ENCODE measurements around the gene ARHGAP26. TPM values are rescaled to one million over a fixed set of nuclear protein-coding genes. Genes with fewer than 3 reads are reported as not detected.

ARHGAP26 gene
- total and polyA plus RNA-seq, 9 donors: 1.9 to 47.1 (median 12.0) TPM

GRCh38 chr5:142846406-142846805 is 76.2 kb downstream of the ARHGAP26 start:
- Histone ChIP-seq H3K27ac (no peak overlapping the region), H3K27me3 (no peaks in the 10 kb centered on the region), H3K4me3 (no peak overlapping the region), H3K36me3 (no peaks in the 10 kb centered on the region), H3K4me1 (ENCODE audit: insufficient read depth) (peaks cover 6% of the 10 kb centered on the region), H3K9me3 (no peaks in the 10 kb centered on the region)
- intact Hi-C loops (cut with DNase I): no loop called here
- DNase-seq: no peak
- TF ChIP-seq POLR2A (IDR thresholded peaks at IDR 0.05) (no peak), EP300 (IDR thresholded peaks at IDR 0.05) (no peak), CTCF (IDR thresholded peaks at IDR 0.05) (no peak)

- Histone ChIP-seq H3K4me1 (ENCODE audit: insufficient read depth) (peaks cover 6% of the 10 kb centered on the region), H3K27me3 (no peaks in the 10 kb centered on the region), H3K27ac (no peak overlapping the region), H3K9me3 (no peaks in the 10 kb centered on the region), H3K4me3 (no peak overlapping the region), H3K36me3 (no peaks in the 10 kb centered on the region)
- intact Hi-C loops (cut with DNase I): no loop called here
- 90 to 93% (median 92%) methylated on average over 7 of the region's 7 CpGs for WGBS, 3 donors
- TF ChIP-seq CTCF (IDR thresholded peaks at IDR 0.05) (no peak), POLR2A (IDR thresholded peaks at IDR 0.05) (no peak), EP300 (IDR thresholded peaks at IDR 0.05) (no peak)
- DNase-seq: no peak
Observed at GRCh38 chr5:142847898-142848790, 78.0 kb downstream of the ARHGAP26 start.

- 88 to 93% (median 88%) methylated on average over 3 of the region's 3 CpGs for WGBS, 3 donors
- Histone ChIP-seq H3K27me3 (no peaks in the 10 kb centered on the region), H3K4me3 (no peak overlapping the region), H3K4me1 (ENCODE audit: insufficient read depth) (peaks cover 6% of the 10 kb centered on the region), H3K36me3 (no peaks in the 10 kb centered on the region), H3K9me3 (no peaks in the 10 kb centered on the region), H3K27ac (no peak overlapping the region)
- no peak for TF ChIP-seq EP300 (IDR thresholded peaks at IDR 0.05)
- no peak for TF ChIP-seq CTCF (IDR thresholded peaks at IDR 0.05)
- no peak for TF ChIP-seq POLR2A (IDR thresholded peaks at IDR 0.05)
- intact Hi-C loops (cut with DNase I): no loop called here
- no peak for DNase-seq
Observed at GRCh38 chr5:142849466-142849865, 79.3 kb downstream of the ARHGAP26 start.

- no peak for DNase-seq
- TF ChIP-seq CTCF (IDR thresholded peaks at IDR 0.05): no peak
- TF ChIP-seq EP300 (IDR thresholded peaks at IDR 0.05): no peak
- TF ChIP-seq POLR2A (IDR thresholded peaks at IDR 0.05): no peak
- H3K4me1 ChIP-seq (ENCODE audit: insufficient read depth): peaks cover 6% of the 10 kb centered on the region
- 89 to 94% (median 92%) methylated on average over 3 of the region's 3 CpGs for WGBS, 3 donors
- no peaks in the 10 kb centered on the region for H3K27me3 ChIP-seq
- H3K27ac ChIP-seq: no peak overlapping the region
- no peaks in the 10 kb centered on the region for H3K9me3 ChIP-seq
- no peak overlapping the region for H3K4me3 ChIP-seq
- no peaks in the 10 kb centered on the region for H3K36me3 ChIP-seq
- intact Hi-C loops (cut with DNase I): no loop called here
Observed at GRCh38 chr5:142849880-142850279, 79.7 kb downstream of the ARHGAP26 start.
